Airway epithelial cell (primary cell): Measurements from ENCODE around the gene FAIM2. TPM values are rescaled to one million over a fixed set of nuclear protein-coding genes. Genes with fewer than 3 reads are reported as not detected.

ENCODE experiments used
- total RNA-seq: library from RNA; depleted of rRNA; stranded (reverse); fragments of >200 nt; gene quantifications from 2 replicates; pipeline ENCODE4 v1.2.3, GENCODE V29; 2015

The FAIM2 gene
- not detected in 2 replicates for total RNA-seq

DNA sequence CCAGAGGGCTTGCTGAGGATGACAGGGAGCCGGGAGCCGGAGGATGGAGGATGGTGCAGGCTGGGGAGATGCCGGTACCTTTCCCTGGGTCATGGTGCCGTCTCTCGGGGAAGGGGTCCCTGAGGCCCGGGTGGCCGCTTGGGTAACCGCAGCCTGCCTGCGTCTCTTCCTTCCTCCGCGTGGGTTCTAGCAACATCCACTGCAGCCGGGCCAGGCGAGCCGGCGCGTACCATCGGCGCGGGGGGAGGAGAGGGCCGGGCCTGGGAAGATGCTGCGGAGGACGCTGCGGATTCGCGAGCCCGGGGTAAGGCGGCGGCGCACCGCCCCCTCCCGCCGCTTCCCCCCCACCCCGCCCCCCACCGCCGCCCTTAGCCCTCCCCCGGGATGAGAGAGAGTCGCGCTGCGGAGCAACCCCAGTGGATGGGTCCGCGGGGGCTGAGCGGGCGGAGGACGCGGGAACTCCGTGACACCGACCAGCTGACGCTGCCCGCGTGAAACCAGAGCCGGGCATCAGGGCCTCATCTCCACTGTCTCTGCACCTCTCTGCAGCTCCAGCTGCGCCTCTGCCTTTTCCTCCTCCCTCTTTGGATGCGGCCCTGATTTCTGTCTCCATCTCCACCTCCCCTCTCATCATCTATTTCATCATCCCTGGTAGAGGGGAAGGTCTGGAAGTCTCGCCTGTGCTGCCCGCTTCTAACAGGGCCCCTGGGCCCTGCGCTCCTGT is at the start of gene FAIM2:
Gene FAIM2, minus strand, starts transcription at position 201 of the 724 bp plus-strand sequence. Its CDS starts 108 bp downstream, at position 93.

DNA sequence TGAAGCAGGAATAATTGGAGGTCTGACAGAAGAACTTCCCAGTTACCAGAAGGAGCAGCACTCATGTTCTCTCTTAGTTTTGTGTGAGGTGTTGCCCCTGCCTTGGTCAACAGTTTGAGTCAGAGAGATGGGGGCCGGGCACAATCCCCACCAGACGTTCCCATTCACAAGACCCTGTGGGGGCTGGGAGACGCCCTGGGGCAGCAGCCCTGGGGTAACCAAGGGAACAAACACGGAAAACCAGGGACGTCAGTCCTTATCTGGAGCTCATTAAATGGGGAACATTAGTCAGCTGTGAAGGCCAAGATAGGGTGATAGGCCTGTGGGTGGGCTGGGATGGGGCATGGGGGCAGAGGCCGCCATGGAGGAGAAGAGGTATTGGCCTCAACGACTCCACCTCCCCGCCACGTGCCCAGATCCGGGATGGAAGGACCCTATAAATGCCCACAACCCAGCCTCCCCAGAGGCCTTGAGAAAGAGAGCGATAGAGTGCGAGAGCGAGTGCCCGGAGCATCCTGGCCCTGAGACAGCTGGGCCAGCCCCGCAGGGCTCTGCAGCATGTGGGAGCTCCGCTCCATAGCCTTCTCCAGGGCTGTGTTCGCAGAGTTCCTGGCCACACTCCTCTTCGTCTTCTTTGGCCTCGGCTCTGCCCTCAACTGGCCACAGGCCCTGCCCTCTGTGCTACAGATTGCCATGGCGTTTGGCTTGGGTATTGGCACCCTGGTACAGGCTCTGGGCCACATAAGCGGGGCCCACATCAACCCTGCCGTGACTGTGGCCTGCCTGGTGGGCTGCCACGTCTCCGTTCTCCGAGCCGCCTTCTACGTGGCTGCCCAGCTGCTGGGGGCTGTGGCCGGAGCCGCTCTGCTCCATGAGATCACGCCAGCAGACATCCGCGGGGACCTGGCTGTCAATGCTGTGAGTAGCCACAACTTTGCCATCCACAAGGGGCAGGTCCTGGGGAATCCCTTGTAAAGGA is 46.9 kb upstream of the FAIM2 start, which contains the start of gene AQP2:
Gene AQP2, plus strand, starts transcription at position 465 of the 979 bp plus-strand sequence. Its CDS starts 94 bp downstream, at position 559.

DNA sequence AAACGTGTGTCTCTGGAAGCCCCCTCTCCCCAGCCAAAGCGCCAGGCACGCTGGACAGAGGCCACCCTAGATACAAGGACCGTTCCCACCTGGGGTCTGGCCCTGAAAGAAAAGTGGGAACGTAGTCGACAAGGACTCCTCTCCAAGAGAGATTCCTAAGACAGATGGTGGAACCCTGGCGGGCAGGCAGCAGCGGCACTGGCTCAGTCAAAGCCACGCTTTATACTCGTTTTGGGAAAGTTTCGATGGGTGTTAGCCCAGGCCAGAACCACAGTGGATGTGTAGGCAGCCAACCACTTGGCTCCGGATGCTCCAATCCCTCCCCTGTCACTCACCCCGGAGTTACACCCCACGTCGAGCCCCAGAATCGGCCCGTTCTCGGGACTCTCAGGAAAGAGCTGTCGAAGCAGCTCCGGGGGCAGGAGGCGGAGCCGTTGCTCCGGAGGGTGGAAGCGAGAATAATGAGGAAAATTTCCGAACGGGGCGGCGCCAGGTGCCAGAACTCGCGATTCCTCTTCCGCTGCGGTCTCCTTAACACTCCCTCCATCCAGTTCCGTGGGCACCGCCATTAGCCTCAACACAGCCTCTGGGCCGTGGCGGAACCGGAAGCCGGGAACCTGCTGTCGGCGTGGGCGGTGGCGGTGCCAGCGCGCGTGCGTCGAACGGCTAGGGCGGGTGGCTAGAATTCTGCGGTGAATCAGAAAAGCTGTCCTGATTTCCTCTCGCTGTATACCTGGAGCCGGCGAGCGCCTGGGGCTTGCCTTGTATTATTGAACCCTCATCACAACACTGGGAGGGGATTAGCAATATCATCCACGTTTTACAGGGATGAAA is 61.0 kb downstream of the FAIM2 start, which contains the start of gene BCDIN3D:
Gene BCDIN3D, minus strand, starts transcription at position 588 of the 834 bp plus-strand sequence. Its CDS starts 19 bp downstream, at position 569.

DNA sequence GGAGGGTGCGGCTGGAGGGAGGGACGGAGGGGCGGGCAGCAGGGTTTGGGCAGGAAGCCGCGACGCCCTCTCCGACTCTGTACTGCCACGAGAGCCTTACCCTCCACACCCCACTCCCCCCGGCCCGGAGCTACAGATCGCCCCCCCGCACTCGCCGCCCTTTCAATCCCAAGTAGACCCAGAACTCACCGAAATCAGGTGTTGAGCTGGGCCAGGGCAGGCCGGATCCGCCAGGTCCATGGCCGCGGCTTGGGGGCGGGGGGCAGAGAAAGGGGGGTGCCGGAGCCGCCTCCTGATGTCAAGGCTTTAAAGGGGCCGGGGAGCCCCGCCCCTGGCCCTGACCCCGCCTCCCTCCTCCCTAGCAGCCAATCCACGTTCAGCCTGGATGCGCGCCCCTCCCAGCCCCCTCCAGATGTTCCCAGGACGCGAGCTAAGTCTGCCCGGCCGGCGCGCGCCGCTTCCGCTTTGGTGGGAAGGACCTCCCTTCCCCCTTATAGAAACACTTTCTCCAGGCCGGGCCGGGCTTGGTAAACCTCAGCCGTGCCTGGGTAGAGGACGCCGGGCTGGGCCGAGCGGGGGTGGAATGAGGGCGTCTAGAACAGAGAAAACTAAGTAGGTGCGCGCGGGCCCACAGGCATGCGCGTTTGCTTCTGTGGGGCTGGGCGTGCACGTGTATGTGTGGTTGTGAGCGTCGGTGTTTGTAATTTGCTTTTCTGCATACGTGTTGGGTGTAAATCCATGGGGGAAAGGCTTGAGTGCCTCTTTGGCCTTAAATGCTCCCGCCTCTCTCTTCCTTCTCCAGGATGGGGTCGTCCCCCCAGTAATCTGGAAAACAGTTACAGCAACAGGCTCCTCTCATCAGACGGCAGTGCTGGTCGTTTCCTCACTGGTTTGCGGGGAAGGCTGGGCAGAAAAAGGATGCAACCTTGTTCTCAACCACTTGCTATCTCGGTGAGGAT is 75.3 kb downstream of the FAIM2 start, which contains the start of gene NCKAP5L:
Gene NCKAP5L, minus strand, starts transcription at position 281 of the 959 bp plus-strand sequence. CDS start 24,369 bp downstream, outside the sequence.

Other genes with a start within 250 kb of the FAIM2 start
- 2.2 and 2.7 TPM in 2 replicates for gene FMNL3, start 196.5 kb downstream of the FAIM2 start, total RNA-seq
- 324 and 405 TPM in 2 replicates for gene TMBIM6, start 162.3 kb downstream of the FAIM2 start, total RNA-seq
- 12.6 and 16.8 TPM in 2 replicates for gene NCKAP5L, start 75.5 kb downstream of the FAIM2 start, total RNA-seq
- gene BCDIN3D, start 60.8 kb downstream of the FAIM2 start, total RNA-seq: 1.6 and 2.8 TPM in 2 replicates
- not detected in 2 replicates for gene AQP2, start 46.8 kb upstream of the FAIM2 start, total RNA-seq
- 1.2 and 3.7 TPM in 2 replicates for gene AQP5, start 58.0 kb upstream of the FAIM2 start, total RNA-seq
- gene AQP6, start 69.0 kb upstream of the FAIM2 start, total RNA-seq: 0.14 TPM in 1 of 2 replicates, not detected in the other
- 54.8 and 57.2 TPM in 2 replicates for gene RACGAP1, start 121.6 kb upstream of the FAIM2 start, total RNA-seq
- gene ASIC1, start 153.7 kb upstream of the FAIM2 start, total RNA-seq: 5.4 and 5.9 TPM in 2 replicates
- gene SMARCD1, start 181.4 kb upstream of the FAIM2 start, total RNA-seq: 41.6 and 74.7 TPM in 2 replicates
- gene GPD1, start 200.1 kb upstream of the FAIM2 start, total RNA-seq: 0.14 TPM in 1 of 2 replicates, not detected in the other
- gene COX14, start 208.3 kb upstream of the FAIM2 start, total RNA-seq: 57.8 and 64.6 TPM in 2 replicates